OCI-LY3 (cell line): ENCODE results near the gene HOXD3.

Source experiments
- H2AFZ ChIP-seq: fragments of 200-600, 300-600 bp; shearing (Covaris generic); 2 replicates; pipeline ENCODE4 v1.6.0; 2014; ENCODE audit warnings: antibody characterized with exemption, low read depth, low read length
- H3K27ac ChIP-seq: fragments of 200-600, 300-600 bp; sonication (generic); 2 replicates; pipeline ENCODE4 v1.5.1; 2014; ENCODE audit warnings: mild to moderate bottlenecking, low read length, moderate library complexity, mixed read lengths
- H3K27me3 ChIP-seq: fragments of 200-600, 300-600 bp; sonication (generic); 2 replicates; pipeline ENCODE4 v1.6.1; 2014; ENCODE audit warnings: low read depth, low read length, mixed read lengths
- H3K36me3 ChIP-seq: fragments of 200-600, 300-600 bp; sonication (generic); replicated peaks from 2 replicates; pipeline ENCODE3; 2014; ENCODE audit warnings: low read depth, low read length, mixed read lengths
- H3K4me1 ChIP-seq: fragments of 300-600, 200-600 bp; sonication (generic); 2 replicates; pipeline ENCODE4 v1.6.1; 2014; ENCODE audit warnings: low read length, mixed read lengths
- H3K4me2 ChIP-seq: fragments of 200-600, 300-600 bp; sonication (generic); 2 replicates; pipeline ENCODE4 v1.6.1; 2014; ENCODE audit warnings: low read length, mixed read lengths
- H3K4me3 ChIP-seq: fragments of 300-600, 200-600 bp; sonication (generic); 2 replicates; pipeline ENCODE4 v1.5.1; 2014; ENCODE audit warnings: antibody characterized with exemption, mild to moderate bottlenecking, low read length, moderate library complexity
- H3K79me2 ChIP-seq: fragments of 300-600, 200-600 bp; shearing (Covaris generic); 2 replicates; pipeline ENCODE4 v1.6.1; 2014; ENCODE audit warnings: mild to moderate bottlenecking, low read length, mixed read lengths
- H3K9ac ChIP-seq: fragments of 300-600, 200-600 bp; shearing (Covaris generic); 2 replicates; pipeline ENCODE4 v1.6.0; 2014; ENCODE audit warnings: mild to moderate bottlenecking, low read length, moderate library complexity
- H3K9me3 ChIP-seq: fragments of 200-600, 300-600 bp; shearing (Covaris generic); 2 replicates; pipeline ENCODE4 v1.6.1; 2014; ENCODE audit warnings: low read length, mixed read lengths; ENCODE audit not compliant: insufficient read depth
- H4K20me1 ChIP-seq: fragments of 200-600, 300-600 bp; sonication (generic); 2 replicates; pipeline ENCODE4 v1.6.1; 2016; ENCODE audit warnings: low read length, mixed read lengths; ENCODE audit not compliant: insufficient read depth
- CTCF ChIP-seq: fragments of 200-600, 300-600 bp; sonication (generic); IDR thresholded peaks from 2 replicates; pipeline ENCODE4 v1.5.1; 2014; ENCODE audit warnings: antibody characterized with exemption, low read length, low read depth
- EZH2phosphoT487 ChIP-seq: fragments of 200-600 bp; shearing (Covaris generic); IDR thresholded peaks from 2 replicates; pipeline ENCODE4 v1.6.1; 2018; ENCODE audit warnings: antibody characterized with exemption, mixed run types, low read depth

HOXD3 gene

GRCh38 chr2:176163672-176164056 lies 6.6 kb downstream of the HOXD3 start:
- Histone ChIP-seq H3K9ac (no peak overlapping the region), H2AFZ (no peak overlapping the region), H3K36me3 (no peaks in the 10 kb centered on the region), H4K20me1 (no peaks in the 10 kb centered on the region), H3K27ac (no peak overlapping the region), H3K4me2 (no peak overlapping the region), H3K79me2 (no peaks in the 10 kb centered on the region), H3K9me3 (no peaks in the 10 kb centered on the region), H3K27me3 (peaks cover 3% of the 10 kb centered on the region; the same call in 1 of the 2 replicates), H3K4me3 (no peak overlapping the region), H3K4me1 (no peaks in the 10 kb centered on the region)
- TF ChIP-seq CTCF (no peak), EZH2phosphoT487 (no peak)

GRCh38 chr2:176164201-176164600 lies 7.1 kb downstream of the HOXD3 start:
- Histone ChIP-seq H3K36me3 (no peaks in the 10 kb centered on the region), H3K79me2 (no peaks in the 10 kb centered on the region), H2AFZ (no peak overlapping the region), H3K9ac (no peak overlapping the region), H4K20me1 (no peaks in the 10 kb centered on the region), H3K4me2 (no peak overlapping the region), H3K27ac (no peak overlapping the region), H3K9me3 (no peaks in the 10 kb centered on the region), H3K4me1 (no peaks in the 10 kb centered on the region), H3K4me3 (no peak overlapping the region), H3K27me3 (peaks cover 3% of the 10 kb centered on the region; the same call in 1 of the 2 replicates)
- no peak for TF ChIP-seq EZH2phosphoT487
- TF ChIP-seq CTCF = no peak

GRCh38 chr2:176164611-176165369 lies 7.7 kb downstream of the HOXD3 start:
- no peaks in the 10 kb centered on the region for H4K20me1 ChIP-seq
- H3K79me2 ChIP-seq = no peaks in the 10 kb centered on the region
- H3K27ac ChIP-seq = no peak overlapping the region
- no peaks in the 10 kb centered on the region for H3K4me1 ChIP-seq
- peaks cover 3% of the 10 kb centered on the region; the same call in 1 of the 2 replicates for H3K27me3 ChIP-seq
- no peak for TF ChIP-seq EZH2phosphoT487
- no peak for TF ChIP-seq CTCF
- no peaks in the 10 kb centered on the region for H3K36me3 ChIP-seq
- no peak overlapping the region for H2AFZ ChIP-seq
- H3K4me2 ChIP-seq = no peak overlapping the region
- H3K4me3 ChIP-seq = no peak overlapping the region
- H3K9ac ChIP-seq = no peak overlapping the region
- H3K9me3 ChIP-seq = no peaks in the 10 kb centered on the region

- H3K4me3 ChIP-seq = no peak overlapping the region
- no peak overlapping the region for H3K4me2 ChIP-seq
- no peak overlapping the region for H3K27ac ChIP-seq
- no peaks in the 10 kb centered on the region for H3K4me1 ChIP-seq
- no peaks in the 10 kb centered on the region for H3K36me3 ChIP-seq
- no peak overlapping the region for H3K9ac ChIP-seq
- H3K9me3 ChIP-seq = no peaks in the 10 kb centered on the region
- TF ChIP-seq EZH2phosphoT487 (no peak), CTCF (no peak)
- peaks cover 3% of the 10 kb centered on the region; the same call in 1 of the 2 replicates for H3K27me3 ChIP-seq
- H4K20me1 ChIP-seq = no peaks in the 10 kb centered on the region
- no peak overlapping the region for H2AFZ ChIP-seq
- H3K79me2 ChIP-seq = no peaks in the 10 kb centered on the region
Observed at GRCh38 chr2:176165370-176166050, 8.4 kb downstream of the HOXD3 start.
